GM19468 (cell line): ENCODE data around the gene CLEC4C.
"Not testable (repeated sequence)": the region's sequence is repeated elsewhere in the genome, so short reads cannot be mapped to it uniquely, and the experiment has no call there.

Experiments used
- ATAC-seq: cut with Tn5 transposase; IDR thresholded peaks from one replicate; pipeline ENCODE4 v1.9.1; 2021; ENCODE audit warnings: mild to moderate bottlenecking, moderate library complexity, moderate number of reproducible peaks; ENCODE audit not compliant: unreplicated experiment; ENCODE audit errors: extremely low read depth

CLEC4C gene, protein sequence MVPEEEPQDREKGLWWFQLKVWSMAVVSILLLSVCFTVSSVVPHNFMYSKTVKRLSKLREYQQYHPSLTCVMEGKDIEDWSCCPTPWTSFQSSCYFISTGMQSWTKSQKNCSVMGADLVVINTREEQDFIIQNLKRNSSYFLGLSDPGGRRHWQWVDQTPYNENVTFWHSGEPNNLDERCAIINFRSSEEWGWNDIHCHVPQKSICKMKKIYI

DNA sequence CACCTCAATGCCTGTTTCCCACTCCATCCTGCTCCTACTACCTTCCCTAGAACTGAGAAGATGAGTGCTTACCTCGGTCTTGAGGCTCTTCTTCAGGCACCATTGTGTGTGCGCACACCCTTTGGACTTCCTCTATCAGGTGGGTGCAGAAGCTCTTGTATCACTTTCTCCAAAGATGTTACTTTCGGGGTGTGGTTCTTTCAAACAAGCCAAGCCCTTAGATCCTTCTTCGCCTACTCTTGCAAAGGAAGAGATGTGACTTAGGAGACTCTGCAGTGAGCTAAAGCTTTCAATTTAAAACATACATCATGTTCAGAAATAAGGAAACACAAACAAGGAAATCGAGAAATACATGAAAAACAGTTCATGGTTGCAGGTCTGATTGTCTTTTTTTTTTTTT is at the start of gene CLEC4C:
Gene CLEC4C (minus strand): TSS at position 130 of the 400 bp plus-strand sequence. CDS start 27 bp downstream, at position 103.
- ATAC-seq: no peak

DNA sequence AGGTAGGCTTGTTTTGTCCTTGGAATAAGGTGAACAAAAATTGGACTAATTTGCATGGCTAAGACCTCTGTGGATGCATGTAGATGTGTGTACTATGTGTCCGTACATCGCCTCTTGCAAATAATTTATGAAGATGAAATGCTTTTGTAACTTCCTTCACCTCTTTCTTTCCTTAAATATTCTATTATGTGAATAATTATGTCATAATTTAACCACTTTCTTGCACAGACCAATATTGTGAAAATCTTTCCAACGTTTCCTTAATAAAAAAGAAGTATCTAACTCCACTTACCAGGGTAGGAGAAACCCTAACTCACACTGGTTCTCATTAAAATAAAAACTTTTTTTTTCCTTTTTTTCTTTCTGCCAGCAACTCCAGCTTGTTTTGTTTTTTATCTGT is 46.0 kb upstream of the CLEC4C start:
- ATAC-seq: no peak

DNA sequence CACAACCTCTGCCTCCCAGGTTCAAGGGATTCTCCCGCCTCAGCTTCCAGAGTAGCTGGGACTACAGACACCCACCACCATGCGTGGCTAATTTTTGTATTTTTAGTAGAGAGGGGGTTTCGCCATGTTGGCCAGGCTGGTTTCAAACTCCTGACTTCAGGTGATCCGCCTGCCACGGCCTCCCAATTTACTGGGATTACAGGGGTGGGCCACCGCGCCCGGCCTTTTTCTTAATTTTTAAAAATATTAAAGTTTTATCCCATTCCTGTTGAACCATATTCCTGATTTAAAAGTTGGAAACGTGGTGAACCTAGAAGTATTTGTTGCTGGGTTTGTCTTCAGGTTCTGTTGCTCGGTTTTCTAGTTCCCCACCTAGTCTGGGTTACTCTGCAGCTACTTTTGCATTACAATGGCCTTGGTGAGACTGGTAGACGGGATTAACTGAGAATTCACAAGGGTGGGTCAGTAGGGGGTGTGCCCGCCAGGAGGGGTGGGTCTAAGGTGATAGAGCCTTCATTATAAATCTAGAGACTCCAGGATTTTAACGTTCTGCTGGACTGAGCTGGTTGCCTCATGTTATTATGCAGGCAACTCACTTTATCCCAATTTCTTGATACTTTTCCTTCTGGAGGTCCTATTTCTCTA is 41.8 kb upstream of the CLEC4C start, which contains the start of gene NANOG:
Gene NANOG (plus strand): TSS at position 519 of the 645 bp plus-strand sequence. CDS start 213 bp downstream, outside the sequence.
- not testable (repeated sequence) for ATAC-seq

DNA sequence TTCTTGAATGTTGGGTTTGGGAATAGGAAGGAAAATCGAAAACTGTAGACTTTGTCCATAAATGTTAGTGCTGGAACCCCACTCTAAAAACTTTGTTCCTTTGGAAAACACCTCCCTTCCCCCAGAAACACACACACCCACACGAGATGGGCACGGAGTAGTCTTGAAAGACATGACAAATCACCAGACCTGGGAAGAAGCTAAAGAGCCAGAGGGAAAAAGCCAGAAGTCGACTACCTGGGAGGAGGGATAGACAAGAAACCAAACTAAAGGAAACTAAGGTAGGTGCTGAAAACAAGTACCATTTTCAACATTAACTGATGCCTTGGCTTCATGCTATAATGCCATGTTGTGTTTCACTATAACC is 41.1 kb upstream of the CLEC4C start:
- no peak for ATAC-seq

DNA sequence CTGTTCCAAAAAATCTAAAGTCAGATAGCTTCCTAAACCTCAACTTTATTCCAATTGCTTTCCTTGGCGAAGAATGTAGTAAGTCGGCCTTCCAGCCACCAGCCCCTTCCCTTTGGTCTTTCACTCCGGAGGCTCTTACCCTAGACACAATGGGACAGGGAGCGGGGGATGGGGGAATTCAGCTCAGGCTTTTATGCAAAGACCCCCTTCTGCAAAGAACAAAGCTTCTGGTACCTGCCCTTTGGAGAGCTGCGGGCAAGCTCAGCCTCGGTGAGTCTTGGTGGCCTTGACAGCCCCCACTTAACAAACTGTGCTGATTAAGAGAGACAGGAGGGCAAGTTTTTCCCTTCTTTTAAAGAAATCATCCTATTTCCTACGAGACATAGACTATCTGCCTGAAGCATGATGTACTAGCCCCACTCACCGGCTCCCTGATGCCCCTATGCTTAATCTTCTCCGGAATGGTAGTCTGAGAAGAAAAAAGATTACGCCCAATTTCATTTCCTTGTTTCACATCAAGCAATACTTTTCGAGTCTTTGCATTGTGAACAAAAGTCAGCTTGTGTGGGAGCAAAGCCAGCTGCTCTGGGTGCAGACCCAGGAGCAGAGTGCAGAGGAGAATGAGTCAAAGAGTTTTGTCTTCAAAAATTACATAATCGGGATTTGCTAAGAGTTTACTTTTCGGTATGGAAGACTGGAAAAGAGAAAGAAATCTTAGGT is 40.6 kb upstream of the CLEC4C start:
- no peak for ATAC-seq

DNA sequence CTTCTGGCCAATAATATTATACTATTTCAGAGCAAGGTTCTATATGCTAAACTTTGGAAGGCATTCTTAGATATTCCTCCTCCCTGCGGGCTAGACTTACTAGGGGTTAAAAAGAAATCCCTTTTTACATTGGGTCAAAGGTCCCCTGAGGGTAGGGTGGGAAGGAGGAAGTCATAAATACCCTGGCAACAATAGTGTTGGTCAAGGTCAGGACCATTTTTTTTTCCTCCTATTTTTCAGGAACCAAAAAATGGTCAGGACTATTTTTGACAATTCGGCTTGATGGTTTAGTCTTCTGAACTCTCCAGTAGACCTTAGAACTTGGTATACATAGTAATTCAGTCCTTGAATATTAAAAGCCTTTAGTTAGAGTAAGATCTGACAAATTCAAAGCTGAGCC is 37.5 kb upstream of the CLEC4C start:
- no peak for ATAC-seq

DNA sequence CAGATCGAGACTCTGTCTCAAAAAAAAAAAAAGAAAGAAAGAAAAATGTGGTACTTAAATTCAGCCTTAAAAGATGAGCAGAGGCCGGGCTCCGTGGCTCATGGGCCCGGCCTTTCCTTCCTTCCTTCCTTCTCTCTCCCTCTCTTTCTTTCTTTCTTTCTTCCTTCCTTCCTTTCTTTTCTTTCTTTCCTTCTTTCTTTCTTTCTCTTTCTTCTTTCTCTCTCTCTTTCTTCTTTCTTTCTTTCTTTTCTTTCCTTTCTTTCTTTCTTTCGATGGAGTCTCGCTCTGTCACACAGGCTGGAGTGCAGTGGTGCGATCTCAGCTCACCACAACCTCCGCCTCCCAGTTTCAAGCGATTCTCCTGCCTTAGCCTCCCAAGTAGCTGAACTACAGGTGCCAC is 36.3 kb upstream of the CLEC4C start:
- not testable (repeated sequence) for ATAC-seq

DNA sequence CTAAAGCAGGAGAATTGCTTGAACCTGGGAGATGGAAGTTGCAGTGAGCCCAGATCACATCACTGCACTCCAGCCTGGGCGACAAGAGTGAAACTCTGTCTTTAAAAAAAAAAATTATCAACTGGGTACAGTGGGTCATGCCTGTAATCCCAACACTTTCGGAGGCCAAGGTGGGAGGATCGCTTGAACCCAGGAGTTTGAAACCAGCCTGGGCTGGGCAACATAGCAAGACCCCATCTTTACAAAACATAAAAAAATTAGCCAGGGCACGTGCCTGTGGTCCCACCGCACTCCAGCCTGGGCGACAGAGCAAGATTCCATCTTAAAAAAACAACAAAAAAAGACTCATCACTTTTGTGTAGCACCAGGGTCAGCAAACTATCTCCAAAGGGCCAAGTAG is 34.9 kb upstream of the CLEC4C start:
- no peak for ATAC-seq

DNA sequence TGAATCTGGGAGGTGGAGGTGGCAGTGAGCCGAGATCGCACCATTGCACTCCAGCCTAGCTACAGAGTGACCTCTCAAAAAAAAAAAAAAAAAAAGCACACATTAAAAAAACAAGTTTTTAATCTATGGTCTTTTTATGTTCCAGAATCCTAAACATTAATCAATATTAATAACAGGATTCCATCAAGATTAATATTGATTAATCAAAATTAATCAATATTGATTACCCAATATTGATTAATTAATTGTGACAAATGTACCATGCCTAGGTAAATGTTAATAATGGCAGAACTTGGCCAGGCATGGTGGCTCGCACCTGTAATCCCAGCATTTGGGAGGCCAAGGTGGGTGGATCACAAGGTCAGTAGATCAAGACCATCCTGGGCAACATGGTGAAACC is 34.1 kb upstream of the CLEC4C start:
- no peak for ATAC-seq

DNA sequence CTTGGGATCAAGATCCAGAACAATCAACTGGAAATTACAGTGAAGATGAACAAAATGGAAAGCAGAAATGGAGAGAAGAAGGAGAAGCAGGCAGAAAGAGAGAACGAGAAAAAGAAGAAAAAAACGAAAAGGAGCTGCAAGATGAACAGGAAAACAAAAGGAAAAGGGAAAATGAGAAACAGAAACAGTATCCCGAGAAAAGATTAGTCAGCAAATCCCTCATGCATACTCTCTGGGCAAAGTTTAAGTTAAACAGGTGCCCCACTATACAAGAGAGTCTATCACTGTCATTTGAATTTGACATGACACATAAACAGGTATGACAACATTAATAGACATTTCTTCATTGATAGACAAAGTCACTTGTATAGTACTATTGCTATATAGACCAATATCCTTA is 22.8 kb upstream of the CLEC4C start:
- no peak for ATAC-seq

DNA sequence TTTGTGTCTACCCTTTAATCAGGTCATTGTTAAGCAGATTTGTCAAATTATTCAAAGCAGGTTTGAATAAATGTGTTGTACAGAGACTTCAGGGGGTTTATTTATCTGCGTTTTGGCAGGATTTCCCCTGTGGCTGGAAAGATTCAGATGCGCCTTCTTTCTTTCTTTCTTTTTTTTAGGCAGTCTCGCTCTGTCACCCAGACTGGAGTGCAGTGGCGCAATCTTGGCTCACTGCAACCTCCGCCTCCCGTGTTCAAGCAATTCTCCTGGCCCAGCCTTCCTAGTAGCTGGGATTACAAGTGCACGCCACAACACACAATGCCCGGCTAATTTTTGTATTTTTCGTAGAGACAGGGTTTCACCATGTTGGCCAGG is 11.6 kb upstream of the CLEC4C start:
- ATAC-seq: no peak

DNA sequence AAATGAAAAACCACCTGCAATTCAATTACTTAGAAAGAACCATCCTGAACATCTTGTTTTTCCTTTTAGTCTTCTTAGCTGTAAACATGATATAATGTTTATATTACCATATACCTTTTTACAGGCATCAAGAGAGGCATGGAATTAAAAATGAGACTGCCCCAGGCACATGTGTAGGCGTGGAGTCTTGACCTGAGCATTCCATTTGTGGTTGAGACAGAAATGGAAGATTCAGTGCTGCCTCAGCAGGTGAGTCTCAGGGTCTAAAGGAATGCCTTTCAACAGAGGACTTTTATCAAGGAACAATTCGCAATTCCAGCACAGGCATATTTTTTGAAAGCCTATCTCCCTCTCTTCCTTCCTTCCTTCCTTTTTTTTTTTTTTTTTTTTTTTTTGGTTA is 9.8 kb upstream of the CLEC4C start:
- no peak for ATAC-seq

DNA sequence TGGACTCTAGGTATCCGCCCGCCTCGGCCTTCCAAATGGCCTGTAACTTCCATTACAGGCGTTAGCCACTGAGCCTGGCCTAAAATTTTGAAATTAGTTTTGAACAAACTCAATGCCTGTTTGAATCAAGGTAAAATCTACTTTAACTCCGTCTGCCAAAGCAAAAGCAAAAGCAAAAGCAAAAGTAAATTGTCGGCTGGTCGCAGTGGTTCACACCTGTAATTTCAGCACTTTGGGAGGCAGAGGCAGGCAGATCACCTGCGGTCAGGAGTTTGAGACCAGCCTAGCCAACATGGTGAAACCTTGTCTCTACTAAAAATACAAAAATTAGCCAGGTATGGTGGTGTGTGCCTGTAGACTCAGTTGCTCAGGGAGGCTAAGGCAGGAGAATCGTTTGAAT is 8.5 kb upstream of the CLEC4C start:
- ATAC-seq: not testable (repeated sequence)

DNA sequence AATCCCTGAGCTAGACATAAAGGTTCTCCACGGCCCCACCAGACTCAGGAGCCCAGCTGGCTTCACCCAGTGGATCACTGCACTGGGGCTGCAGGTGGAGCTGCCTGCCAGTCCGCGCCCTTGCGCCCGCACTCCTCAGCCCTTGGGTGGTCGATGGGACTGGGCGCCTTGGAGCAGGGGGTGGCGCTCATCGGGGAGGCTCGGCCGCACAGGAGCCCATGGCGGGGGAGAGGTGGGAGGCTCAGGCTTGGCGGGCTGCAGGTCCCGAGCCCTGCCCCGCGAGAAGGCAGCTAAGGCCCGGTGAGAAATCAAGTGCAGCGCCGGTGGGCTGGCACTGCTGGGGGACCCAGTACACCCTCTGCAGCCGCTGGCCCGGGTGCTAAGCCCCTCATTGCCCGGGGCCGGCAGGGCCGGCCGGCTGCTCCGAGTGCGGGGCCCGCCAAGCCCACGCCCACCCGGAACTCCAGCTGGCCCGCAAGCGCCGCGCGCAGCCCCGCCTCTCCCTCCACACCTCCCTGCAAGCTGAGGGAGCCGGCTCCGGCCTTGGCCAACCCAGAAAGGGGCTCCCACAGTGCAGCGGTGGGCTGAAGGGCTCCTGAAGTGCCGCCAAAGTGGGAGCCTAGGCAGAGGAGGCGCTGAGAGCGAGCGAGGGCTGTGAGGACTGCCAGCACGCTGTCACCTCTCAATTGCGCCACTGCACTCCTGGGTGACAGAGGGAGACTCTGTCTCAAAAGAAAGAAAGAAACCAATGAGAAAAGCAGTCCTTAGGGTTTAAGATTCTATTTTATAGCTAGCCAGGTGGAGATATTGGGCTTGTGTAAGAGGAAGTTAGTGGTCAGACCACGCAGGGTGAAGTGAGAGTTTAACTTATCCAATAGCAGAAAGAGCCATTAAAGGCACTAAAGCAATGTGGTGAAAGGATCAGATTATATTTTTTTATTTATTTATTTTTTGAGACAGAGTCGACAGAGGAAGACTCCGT is 5.1 kb upstream of the CLEC4C start:
- not testable (repeated sequence) for ATAC-seq

DNA sequence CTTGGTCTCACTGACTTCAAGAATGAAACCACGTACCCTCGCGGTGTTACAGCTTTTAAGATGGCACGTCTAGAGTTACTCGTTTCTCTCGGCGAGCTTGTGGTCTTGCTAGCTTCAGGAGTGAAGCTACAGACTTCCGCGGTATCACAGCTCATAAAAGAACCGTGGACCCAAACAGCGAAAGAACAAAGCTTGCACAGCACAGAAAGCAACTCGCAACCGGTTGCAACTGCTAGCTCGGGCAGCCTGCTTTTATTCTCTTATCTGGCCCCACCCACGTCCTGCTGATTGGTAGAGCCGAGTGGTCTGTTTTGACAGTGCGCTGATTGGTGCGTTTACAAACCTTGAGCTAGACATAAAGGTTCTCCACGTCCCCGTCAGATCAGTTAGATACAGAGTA is 4.2 kb upstream of the CLEC4C start:
- ATAC-seq: no peak

DNA sequence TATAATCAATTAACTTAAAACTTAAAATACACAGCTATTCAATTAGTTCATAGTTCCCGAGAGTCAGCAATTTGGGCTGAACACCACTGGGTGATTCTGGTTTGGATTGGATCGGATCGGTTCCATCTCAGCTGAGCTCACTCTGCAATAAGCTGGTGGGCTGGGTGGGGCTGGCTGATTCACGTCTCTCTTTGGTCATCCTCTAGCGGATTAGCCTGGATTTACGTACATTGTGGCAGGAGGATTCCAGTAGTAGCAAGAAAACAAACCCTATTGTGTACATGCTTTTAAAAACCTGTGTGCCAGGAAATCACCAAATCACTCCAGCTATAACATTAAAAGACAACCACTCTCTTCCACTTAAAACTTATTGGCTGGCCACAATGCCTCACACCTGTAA is 3.2 kb upstream of the CLEC4C start:
- no peak for ATAC-seq

DNA sequence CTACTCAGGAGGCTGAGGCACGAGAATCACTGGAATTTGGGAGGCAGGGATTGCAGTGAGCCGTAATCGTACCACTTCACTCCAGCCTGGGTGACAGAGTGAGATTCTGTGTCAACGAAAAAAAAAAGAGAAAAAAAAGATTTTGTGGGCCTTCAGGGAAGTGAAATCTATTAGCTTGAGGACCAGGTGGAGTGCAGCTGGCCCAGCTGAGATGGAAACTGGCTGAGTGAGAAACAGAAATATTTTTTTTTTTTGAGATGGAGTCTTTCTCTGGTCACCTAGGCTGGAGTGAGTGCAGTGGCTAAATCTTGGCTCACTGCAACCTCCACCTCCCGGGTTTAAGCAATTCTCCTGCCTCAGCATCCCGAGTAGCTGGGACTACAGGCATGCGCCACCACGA is 2.3 kb upstream of the CLEC4C start:
- no peak for ATAC-seq

DNA sequence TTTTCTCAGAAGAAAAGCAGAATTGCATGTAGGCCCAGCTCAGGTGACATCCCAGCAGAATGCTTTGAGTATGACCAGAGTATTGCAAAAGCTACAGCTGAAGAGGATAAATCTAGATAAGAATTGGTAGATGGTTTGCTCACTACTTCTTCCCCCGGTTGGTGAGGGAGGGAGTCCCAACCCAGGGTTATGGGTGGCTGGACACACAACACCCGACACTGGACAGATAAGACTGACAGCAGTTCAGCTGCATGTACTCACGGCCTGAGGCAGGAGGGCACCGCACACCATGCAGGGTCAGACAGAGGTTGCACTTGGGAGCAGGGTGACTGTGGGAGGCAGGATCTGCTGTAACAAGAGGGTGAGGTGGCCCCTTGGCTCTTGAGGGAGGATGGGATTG is 1.7 kb upstream of the CLEC4C start:
- ATAC-seq: no peak

DNA sequence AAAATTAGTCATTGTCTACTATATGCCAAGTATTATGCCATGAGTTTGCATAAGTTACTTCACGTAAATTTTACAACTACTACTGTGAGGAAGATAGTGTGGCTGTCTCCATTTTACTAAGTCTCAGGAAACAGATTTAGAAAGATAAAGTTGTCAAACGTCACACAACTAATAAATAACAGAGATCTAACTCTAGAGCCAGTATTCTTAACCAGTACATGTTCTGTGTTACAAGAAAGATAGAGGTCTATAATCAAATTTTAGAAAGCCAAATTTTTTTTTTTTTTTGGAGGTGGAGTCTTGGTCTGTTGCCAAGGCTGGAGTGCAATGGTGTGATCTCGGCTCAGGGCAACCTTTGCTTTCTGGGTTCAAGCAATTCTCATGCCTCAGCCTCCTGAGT is 14.2 kb downstream of the CLEC4C start:
- ATAC-seq: no peak

DNA sequence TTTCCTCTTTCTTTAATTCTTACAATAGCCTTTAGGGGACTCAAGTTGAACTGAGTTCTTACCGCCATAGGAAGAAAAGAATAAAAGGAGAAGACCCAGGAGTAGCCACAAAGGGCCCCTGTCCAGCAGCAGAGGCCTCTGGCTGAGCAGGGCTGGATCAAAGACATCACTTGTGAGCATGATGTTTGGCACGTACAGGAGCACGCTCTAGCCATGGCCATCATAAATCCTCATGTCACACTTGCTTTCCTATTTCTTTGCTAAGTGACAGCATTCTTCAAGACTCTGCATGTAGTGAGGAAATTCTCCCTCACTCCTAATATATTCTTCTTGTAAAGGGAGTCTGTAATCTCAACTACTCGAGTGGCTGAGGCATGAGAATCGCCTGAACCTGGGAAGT is 15.7 kb downstream of the CLEC4C start:
- no peak for ATAC-seq
